GM18907 (cell line): ENCODE measurements around the gene NECTIN1.
A peak's percentile ranks its signal among the peaks of the same experiment; 100 is the strongest.

Source experiments
- ATAC-seq: cut with Tn5 transposase; IDR thresholded peaks from one replicate; pipeline ENCODE4 v1.9.1; 2021; ENCODE audit warnings: mild to moderate bottlenecking, moderate library complexity; ENCODE audit not compliant: unreplicated experiment

NECTIN1 gene

GRCh38 chr11:119624102-119624615 is 104.8 kb downstream of the NECTIN1 start:
- ATAC-seq, result no peak

- no peak for ATAC-seq
These were observed 105.3 kb downstream of the NECTIN1 start for GRCh38 chr11:119623682-119624081.

- ATAC-seq, result no peak
These were observed 106.4 kb downstream of the NECTIN1 start for GRCh38 chr11:119622454-119623143.

GRCh38 chr11:119619665-119620064 is 109.3 kb downstream of the NECTIN1 start:
- ATAC-seq, result peak; percentile 43

GRCh38 chr11:119618208-119618909 is 110.6 kb downstream of the NECTIN1 start:
- no peak for ATAC-seq

- no peak for ATAC-seq
These were observed 111.7 kb downstream of the NECTIN1 start for GRCh38 chr11:119617340-119617713.

GRCh38 chr11:119616586-119617339 is 112.2 kb downstream of the NECTIN1 start:
- no peak for ATAC-seq

GRCh38 chr11:119615882-119616196 is 113.2 kb downstream of the NECTIN1 start:
- ATAC-seq, result no peak

- ATAC-seq, result peak; percentile 85
These were observed 113.8 kb downstream of the NECTIN1 start for GRCh38 chr11:119615003-119615881.

- no peak for ATAC-seq
These were observed 114.6 kb downstream of the NECTIN1 start for GRCh38 chr11:119614222-119615002.

GRCh38 chr11:119612814-119613213 is 116.2 kb downstream of the NECTIN1 start:
- ATAC-seq, result no peak

- no peak for ATAC-seq
These were observed 118.1 kb downstream of the NECTIN1 start for GRCh38 chr11:119610836-119611426.

GRCh38 chr11:119608781-119609180 is 120.2 kb downstream of the NECTIN1 start:
- no peak for ATAC-seq

GRCh38 chr11:119608201-119608600 is 120.8 kb downstream of the NECTIN1 start:
- no peak for ATAC-seq

GRCh38 chr11:119607726-119608125 is 121.3 kb downstream of the NECTIN1 start:
- ATAC-seq, result no peak

- no peak for ATAC-seq
These were observed 123.8 kb downstream of the NECTIN1 start for GRCh38 chr11:119605137-119605665.

GRCh38 chr11:119602745-119603373 is 126.1 kb downstream of the NECTIN1 start:
- no peak for ATAC-seq

GRCh38 chr11:119599864-119600541 is 129.0 kb downstream of the NECTIN1 start:
- peak; percentile 41 for ATAC-seq
